GM13977 (cell line): Measurements from ENCODE around the gene HTN1.
"Not testable (repeated sequence)": the region's sequence is repeated elsewhere in the genome, so short reads cannot be mapped to it uniquely, and the experiment has no call there.

Source experiments
- DNase-seq: peaks from one replicate; pipeline ENCODE4 v3.0.0; 2012; ENCODE audit warnings: low spot score
- in situ Hi-C: fragments of 300-500 bp; cut with MboI; formaldehyde crosslinking; loops from one replicate; pipeline ENCODE4 v1.12.0; 2022; ENCODE audit warnings: low sequenced_read_pairs, low pct_unique_long_range_greater_than_20kb, mixed read lengths, inconsistent platforms; ENCODE audit not compliant: unreplicated experiment
- TF ChIP-seq, protein P1 (sequence below): IDR thresholded peaks from 2 replicates; pipeline ENCODE4 v1.5.1; 2012; ENCODE audit warnings: mild to moderate bottlenecking, control low read depth; ENCODE audit not compliant: insufficient read depth; ENCODE audit errors: extremely low read depth, missing control alignments

Gene HTN1

GRCh38 chr4:70050138-70050537, at the start of gene HTN1:
HTN1 (plus strand) TSS chr4:70050438; CDS start chr4:70053077, 2,639 bp downstream.
- DNase-seq, in situ Hi-C loops: not testable (repeated sequence)

GRCh38 chr4:70000711-70001110, 49.5 kb upstream of the HTN1 start:
- TF ChIP-seq, protein P1, sequence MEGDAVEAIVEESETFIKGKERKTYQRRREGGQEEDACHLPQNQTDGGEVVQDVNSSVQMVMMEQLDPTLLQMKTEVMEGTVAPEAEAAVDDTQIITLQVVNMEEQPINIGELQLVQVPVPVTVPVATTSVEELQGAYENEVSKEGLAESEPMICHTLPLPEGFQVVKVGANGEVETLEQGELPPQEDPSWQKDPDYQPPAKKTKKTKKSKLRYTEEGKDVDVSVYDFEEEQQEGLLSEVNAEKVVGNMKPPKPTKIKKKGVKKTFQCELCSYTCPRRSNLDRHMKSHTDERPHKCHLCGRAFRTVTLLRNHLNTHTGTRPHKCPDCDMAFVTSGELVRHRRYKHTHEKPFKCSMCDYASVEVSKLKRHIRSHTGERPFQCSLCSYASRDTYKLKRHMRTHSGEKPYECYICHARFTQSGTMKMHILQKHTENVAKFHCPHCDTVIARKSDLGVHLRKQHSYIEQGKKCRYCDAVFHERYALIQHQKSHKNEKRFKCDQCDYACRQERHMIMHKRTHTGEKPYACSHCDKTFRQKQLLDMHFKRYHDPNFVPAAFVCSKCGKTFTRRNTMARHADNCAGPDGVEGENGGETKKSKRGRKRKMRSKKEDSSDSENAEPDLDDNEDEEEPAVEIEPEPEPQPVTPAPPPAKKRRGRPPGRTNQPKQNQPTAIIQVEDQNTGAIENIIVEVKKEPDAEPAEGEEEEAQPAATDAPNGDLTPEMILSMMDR: no peak
- DNase-seq: no peak
- in situ Hi-C loops: no loop called here

GRCh38 chr4:70002507-70002906, 47.7 kb upstream of the HTN1 start:
- no peak for DNase-seq
- TF ChIP-seq, protein P1: no peak
- in situ Hi-C loops: no loop called here

DNA sequence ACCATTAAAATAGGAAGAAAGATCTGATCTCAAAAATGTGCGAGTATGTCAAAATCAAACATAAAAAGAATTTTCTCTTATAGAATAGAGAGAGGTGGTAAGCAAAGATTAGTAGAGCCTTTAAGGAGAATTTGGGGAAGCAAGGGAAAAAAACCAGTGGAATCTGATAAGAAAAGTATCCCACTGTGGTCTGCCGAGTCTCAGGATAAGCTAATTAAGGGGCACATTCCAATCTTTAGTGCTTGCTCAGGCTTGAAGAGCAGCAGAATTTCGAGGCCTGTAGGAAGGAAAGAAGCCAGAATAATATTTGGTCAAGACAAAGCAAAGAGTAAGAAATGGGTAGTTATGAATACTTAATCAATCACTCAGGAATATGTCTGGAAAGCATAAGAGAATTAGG, 41.5 kb upstream of the HTN1 start:
- in situ Hi-C loops: no loop called here
- DNase-seq: no peak
- TF ChIP-seq, protein P1: no peak

- DNase-seq, in situ Hi-C loops: not testable (repeated sequence)
Measured at GRCh38 chr4:70019006-70019405, 31.2 kb upstream of the HTN1 start.

- in situ Hi-C loops: no loop called here
- TF ChIP-seq, protein P1: no peak
- DNase-seq: no peak
Measured at GRCh38 chr4:70023218-70023617, 27.0 kb upstream of the HTN1 start.

DNA sequence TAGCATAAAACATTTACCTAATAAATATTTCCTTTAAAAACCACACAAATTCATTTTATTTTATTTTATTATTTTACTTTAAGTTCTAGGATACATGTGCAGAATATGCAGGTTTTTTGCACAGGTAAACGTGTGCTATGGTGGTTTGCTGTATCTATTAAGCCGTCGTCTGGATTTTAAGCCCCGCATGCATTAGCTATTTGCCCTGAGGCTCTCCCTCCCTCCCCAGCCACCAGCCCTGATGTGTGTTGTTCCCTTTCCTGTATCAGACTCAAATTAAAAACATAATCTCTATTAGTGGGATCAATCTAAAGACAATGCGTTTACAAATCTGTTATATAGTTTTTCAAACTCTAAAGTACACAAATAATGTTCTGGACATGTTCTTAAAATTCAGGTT, 23.2 kb upstream of the HTN1 start:
- TF ChIP-seq, protein P1: no peak
- in situ Hi-C loops: no loop called here
- DNase-seq: no peak

- DNase-seq, in situ Hi-C loops: not testable (repeated sequence)
Measured at GRCh38 chr4:70028159-70028558, 22.1 kb upstream of the HTN1 start, which contains the start of gene HTN3. HTN3 (plus strand) TSS chr4:70028459; CDS start chr4:70030741, 2,282 bp downstream.

GRCh38 chr4:70037559-70037958, 12.7 kb upstream of the HTN1 start:
- in situ Hi-C loops, DNase-seq: not testable (repeated sequence)

GRCh38 chr4:70039928-70040327, 10.3 kb upstream of the HTN1 start:
- in situ Hi-C loops, DNase-seq: not testable (repeated sequence)
